ENCODE data around the gene CXCR6.

DNA sequence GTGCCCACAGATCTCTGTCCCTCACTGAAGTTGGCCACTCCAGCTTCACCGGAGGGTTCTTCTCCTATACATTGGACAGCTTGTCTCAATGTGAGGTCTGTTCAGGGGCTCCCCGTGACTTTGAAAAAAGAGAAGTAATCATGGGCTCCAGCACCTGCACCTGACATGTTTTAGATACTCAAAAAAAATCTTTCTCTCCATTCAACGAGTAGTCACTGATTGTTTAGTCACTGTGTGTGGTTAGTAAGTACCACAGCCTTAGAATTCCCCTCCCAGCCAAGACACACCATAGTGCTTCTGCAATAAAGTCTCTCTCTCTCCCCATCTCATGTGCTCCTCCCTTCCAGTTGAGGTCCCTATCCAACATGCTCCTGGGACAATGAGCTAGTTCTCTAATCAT, 38.3 kb upstream of the CXCR6 start:
- TF ChIP-seq EZH2 (IDR thresholded peaks at IDR 0.05; ENCODE audit: insufficient read depth, poor library complexity, severe bottlenecking) (no peak), EZH2phosphoT487 (IDR thresholded peaks at IDR 0.05; ENCODE audit: insufficient read depth, low read depth) (no peak)

All from GM23248 (cell line).